GM12878 (cell line): Measurements from ENCODE around the gene EFNB2. TPM values are rescaled to one million over a fixed set of nuclear protein-coding genes. Genes with fewer than 3 reads are reported as not detected.

ENCODE experiments used
- ATAC-seq: fragments of 200-7000 bp; cut with Tn5 transposase; 3 replicates; pipeline ENCODE4 v1.9.1; 2020; ENCODE audit warnings: mild to moderate bottlenecking, moderate library complexity
- BruUV-seq: library from RNA; stranded (reverse); fragments of 400-500 nt; replicated peaks from 2 replicates; lab custom pipeline; 2021; lab: Mats Ljungman, UMichigan
- CTCF ChIA-PET: fragments of 300-600 bp; sonication (Branson Sonifier 250); formaldehyde crosslinking; extraction: SDS; loops from one replicate; lab custom pipeline; 2021; ENCODE audit warnings: inconsistent platforms; lab: Yijun Ruan, JAX
- POLR2A ChIA-PET: fragments of 350-600 bp; formaldehyde crosslinking; extraction: SDS; loops from one replicate; lab custom pipeline; 2021; ENCODE audit warnings: inconsistent platforms; lab: Charles Lee
- RAD21 ChIA-PET: fragments of 300-600 bp; sonication (Branson Sonifier 250); formaldehyde crosslinking; loops from one replicate; lab custom pipeline; 2023; ENCODE audit warnings: antibody characterized with exemption; ENCODE audit not compliant: unreplicated experiment; lab: Charles Lee
- SMC1A ChIA-PET: fragments of 300-600 bp; sonication (Branson Sonifier 250); formaldehyde crosslinking; loops from one replicate; lab custom pipeline; 2023; ENCODE audit not compliant: unreplicated experiment, uncharacterized antibody; lab: Charles Lee
- DNase-seq: peaks from one replicate; pipeline ENCODE4 v3.0.0-alpha.2; 2011; ENCODE audit warnings: low read depth, low spot score
- FAIRE-seq: peaks from 3 replicates; lab custom pipeline; 2011; peaks lifted over from hg19 to GRCh38; lab: Jason Lieb, UNC
- H2AFZ ChIP-seq: 2 replicates; pipeline ENCODE4 v1.6.0; 2011; ENCODE audit warnings: low read depth, low read length, control low read depth; ENCODE audit not compliant: control insufficient read depth
- H3K27ac ChIP-seq: 2 replicates; pipeline ENCODE4 v1.5.1; 2011; ENCODE audit warnings: control low read depth; ENCODE audit not compliant: control insufficient read depth, insufficient read depth
- H3K27me3 ChIP-seq, 2 experiments: replicated peaks in 1 of 2; 2 replicates each; pipeline versions ENCODE4 v1.6.0 to v1.6.1; 2011; ENCODE audit warnings: low read length in 1 of 2; ENCODE audit not compliant: control insufficient read depth in 2 of 2, insufficient read depth in 2 of 2
- H3K36me3 ChIP-seq, 2 experiments: 2 replicates each; pipeline ENCODE4 v1.5.1; 2011; ENCODE audit warnings: low read length in 1 of 2; ENCODE audit not compliant: control insufficient read depth in 2 of 2, insufficient read depth in 2 of 2
- H3K4me1 ChIP-seq: 2 replicates; pipeline ENCODE4 v1.6.1; 2011; ENCODE audit warnings: mild to moderate bottlenecking, low read length, moderate library complexity, mixed read lengths; ENCODE audit not compliant: control insufficient read depth, insufficient read depth
- H3K4me2 ChIP-seq: 2 replicates; pipeline ENCODE4 v1.6.0; 2011; ENCODE audit warnings: control low read depth; ENCODE audit not compliant: control insufficient read depth, insufficient read depth
- H3K4me3 ChIP-seq: fragments of 200-600 bp; sonication (generic); 2 replicates; pipeline ENCODE4 v1.5.1; 2016
- H3K79me2 ChIP-seq: 2 replicates; pipeline ENCODE4 v1.6.0; 2011; ENCODE audit warnings: low read length; ENCODE audit not compliant: control insufficient read depth, insufficient read depth
- H3K9ac ChIP-seq: 2 replicates; pipeline ENCODE4 v1.8.0; 2011; ENCODE audit warnings: low read length, control low read depth, mixed read lengths; ENCODE audit not compliant: control insufficient read depth, insufficient read depth
- H3K9me3 ChIP-seq: replicated peaks from 3 replicates; pipeline ENCODE4 v1.5.1; 2011; ENCODE audit warnings: mild to moderate bottlenecking, low read length; ENCODE audit not compliant: control insufficient read depth, insufficient read depth
- H4K20me1 ChIP-seq: 2 replicates; pipeline ENCODE4 v1.6.0; 2011; ENCODE audit not compliant: control insufficient read depth, insufficient read depth
- GABPA ChIP-seq: IDR thresholded peaks from 2 replicates; pipeline ENCODE4 v1.6.1; 2014; ENCODE audit warnings: antibody characterized with exemption, low read depth, mild to moderate bottlenecking, inconsistent platforms
- HDAC6 ChIP-seq: fragments of 200-600 bp; sonication (generic); IDR thresholded peaks from one replicate; pipeline ENCODE4 v1.8.0; 2017; ENCODE audit warnings: antibody characterized with exemption; ENCODE audit not compliant: unreplicated experiment
- IRF3 ChIP-seq: fragments of 450-650 bp; IDR thresholded peaks from 2 replicates; pipeline ENCODE4 v1.6.1; 2014; ENCODE audit warnings: mild to moderate bottlenecking
- MXI1 ChIP-seq: fragments of 150-350 bp; IDR thresholded peaks from 2 replicates; pipeline ENCODE4 v1.6.1; 2011; ENCODE audit warnings: low read depth, mild to moderate bottlenecking, inconsistent platforms, low read length, improper control_type of control experiment
- NKRF ChIP-seq: fragments of 450-650 bp; conservative IDR thresholded peaks from 2 replicates; pipeline ENCODE4 v1.6.1; 2017; ENCODE audit warnings: mild to moderate bottlenecking, moderate library complexity
- WGBS: methylation state at CpG from one replicate; pipeline ENCODE4 v1.1.6; 2016; ENCODE audit warnings: low lambda C conversion rate; ENCODE audit not compliant: insufficient replicate concordance, insufficient coverage; ENCODE audit errors: missing lambda C conversion rate; 5-methylcytosine and 5-hydroxymethylcytosine counted together
- in situ Hi-C: fragments of 300-500 bp; cut with MboI; formaldehyde crosslinking; loops from 9 replicates; pipeline ENCODE4 v1.14.3; 2018; ENCODE audit warnings: mixed read lengths
- intact Hi-C: fragments of 100-400 bp; cut with micrococcal nuclease; formaldehyde crosslinking; loops from one replicate; pipeline ENCODE4 v1.14.2; 2022; ENCODE audit not compliant: unreplicated experiment
- polyA plus RNA-seq, 11 experiments: library from polyadenylated mRNA; depleted of rRNA in 4 of 11; unstranded in 6 of 11; stranded (reverse) in 5 of 11; fragments of >200 nt; fragmentation: Nextera tagmentation in 4 of 11; fragmentation: Illumina TruSeq in 1 of 11; extraction: Ambion mirVana in 4 of 11; extraction: Trizol in 1 of 11; gene quantifications; 1 replicate in 1 of 11; 2 replicates in 10 of 11; pipeline versions ENCODE4 v1.2.1 to v1.2.3, GENCODE V29; 2011 to 2016; ENCODE audit warnings: inconsistent platforms in 2 of 11, missing spikeins in 2 of 11, low read depth in 1 of 11
- total RNA-seq, 4 experiments: library from RNA; depleted of rRNA in 3 of 4; stranded (reverse); fragments of >200 nt in 3 of 4; fragmentation: Illumina TruSeq in 1 of 4; extraction: Trizol in 1 of 4; gene quantifications; 2 replicates each; pipeline versions ENCODE4 v1.2.1 to v1.2.3, GENCODE V29; 2013 to 2021
- TF ChIP-seq, protein P1 (sequence below): fragments of 450-650 bp; IDR thresholded peaks from 2 replicates; pipeline ENCODE4 v1.6.1; 2018; ENCODE audit warnings: mild to moderate bottlenecking, low read depth, moderate library complexity; ENCODE audit not compliant: partially characterized antibody

Gene EFNB2
- total and polyA plus RNA-seq, 10 of the 15 experiments (the other 5 are each of a cell fraction or from before 2014, with no cell fraction given), result 0.12 to 1.5 (median 0.31) TPM; not detected in 1

GRCh38 chr13:106527826-106528225 lies 7.6 kb downstream of the EFNB2 start:
- peaks cover 2 to 9% of the 10 kb centered on the region in 2 experiments; a peak in 2 of 4 replicates for H3K27me3 ChIP-seq
- TF ChIP-seq NKRF (no peak), HDAC6 (no peak), GABPA (no peak), IRF3 (no peak), MXI1 (no peak)
- TF ChIP-seq, protein P1, sequence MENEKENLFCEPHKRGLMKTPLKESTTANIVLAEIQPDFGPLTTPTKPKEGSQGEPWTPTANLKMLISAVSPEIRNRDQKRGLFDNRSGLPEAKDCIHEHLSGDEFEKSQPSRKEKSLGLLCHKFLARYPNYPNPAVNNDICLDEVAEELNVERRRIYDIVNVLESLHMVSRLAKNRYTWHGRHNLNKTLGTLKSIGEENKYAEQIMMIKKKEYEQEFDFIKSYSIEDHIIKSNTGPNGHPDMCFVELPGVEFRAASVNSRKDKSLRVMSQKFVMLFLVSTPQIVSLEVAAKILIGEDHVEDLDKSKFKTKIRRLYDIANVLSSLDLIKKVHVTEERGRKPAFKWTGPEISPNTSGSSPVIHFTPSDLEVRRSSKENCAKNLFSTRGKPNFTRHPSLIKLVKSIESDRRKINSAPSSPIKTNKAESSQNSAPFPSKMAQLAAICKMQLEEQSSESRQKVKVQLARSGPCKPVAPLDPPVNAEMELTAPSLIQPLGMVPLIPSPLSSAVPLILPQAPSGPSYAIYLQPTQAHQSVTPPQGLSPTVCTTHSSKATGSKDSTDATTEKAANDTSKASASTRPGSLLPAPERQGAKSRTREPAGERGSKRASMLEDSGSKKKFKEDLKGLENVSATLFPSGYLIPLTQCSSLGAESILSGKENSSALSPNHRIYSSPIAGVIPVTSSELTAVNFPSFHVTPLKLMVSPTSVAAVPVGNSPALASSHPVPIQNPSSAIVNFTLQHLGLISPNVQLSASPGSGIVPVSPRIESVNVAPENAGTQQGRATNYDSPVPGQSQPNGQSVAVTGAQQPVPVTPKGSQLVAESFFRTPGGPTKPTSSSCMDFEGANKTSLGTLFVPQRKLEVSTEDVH, result no peak
- TF ChIP-seq, all 136 proteins: peak for 0
- Histone ChIP-seq H4K20me1 (no peaks in the 10 kb centered on the region), H3K4me1 (no peaks in the 10 kb centered on the region), H3K4me3 (no peak overlapping the region), H3K9me3 (no peaks in the 10 kb centered on the region; the same call in 2 of the 3 replicates), H3K9ac (no peak overlapping the region), H2AFZ (no peak overlapping the region), H3K27ac (no peak overlapping the region), H3K79me2 (no peaks in the 10 kb centered on the region), H3K4me2 (no peak overlapping the region), H3K36me3 (no peaks in the 10 kb centered on the region)
- in situ Hi-C loops (loop anchor here (25.0 kb wide), 1 partner anchor 1541 kb away; no protein-coding TSS in a partner anchor), intact Hi-C loops (no loop called here)
- ATAC-seq (no peak), DNase-seq (no peak), FAIRE-seq (no peak)
- no TSS peak for BruUV-seq
- RAD21 ChIA-PET, result no interaction called here
- CTCF ChIA-PET, result interaction anchor here (1.2 kb wide), 1 partner anchor 10 kb away, joined by 3 read pairs; no protein-coding TSS in a partner anchor
- 2% methylated on average over 2 of the region's 2 CpGs for WGBS
- SMC1A ChIA-PET, result interaction anchor here (0.6 to 1.7 kb wide), 7 partner anchors 12 to 1178 kb away, joined by 3 to 4 read pairs (median 3); no protein-coding TSS in a partner anchor
- POLR2A ChIA-PET, result interaction anchor here (0.9 kb wide), 1 partner anchor 15 kb away, joined by 3 read pairs; no protein-coding TSS in a partner anchor
